ENCODE data around the gene PPM1H.
A peak's percentile ranks its signal among the peaks of the same experiment; 100 is the strongest.

The PPM1H gene, protein sequence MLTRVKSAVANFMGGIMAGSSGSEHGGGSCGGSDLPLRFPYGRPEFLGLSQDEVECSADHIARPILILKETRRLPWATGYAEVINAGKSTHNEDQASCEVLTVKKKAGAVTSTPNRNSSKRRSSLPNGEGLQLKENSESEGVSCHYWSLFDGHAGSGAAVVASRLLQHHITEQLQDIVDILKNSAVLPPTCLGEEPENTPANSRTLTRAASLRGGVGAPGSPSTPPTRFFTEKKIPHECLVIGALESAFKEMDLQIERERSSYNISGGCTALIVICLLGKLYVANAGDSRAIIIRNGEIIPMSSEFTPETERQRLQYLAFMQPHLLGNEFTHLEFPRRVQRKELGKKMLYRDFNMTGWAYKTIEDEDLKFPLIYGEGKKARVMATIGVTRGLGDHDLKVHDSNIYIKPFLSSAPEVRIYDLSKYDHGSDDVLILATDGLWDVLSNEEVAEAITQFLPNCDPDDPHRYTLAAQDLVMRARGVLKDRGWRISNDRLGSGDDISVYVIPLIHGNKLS

DNA sequence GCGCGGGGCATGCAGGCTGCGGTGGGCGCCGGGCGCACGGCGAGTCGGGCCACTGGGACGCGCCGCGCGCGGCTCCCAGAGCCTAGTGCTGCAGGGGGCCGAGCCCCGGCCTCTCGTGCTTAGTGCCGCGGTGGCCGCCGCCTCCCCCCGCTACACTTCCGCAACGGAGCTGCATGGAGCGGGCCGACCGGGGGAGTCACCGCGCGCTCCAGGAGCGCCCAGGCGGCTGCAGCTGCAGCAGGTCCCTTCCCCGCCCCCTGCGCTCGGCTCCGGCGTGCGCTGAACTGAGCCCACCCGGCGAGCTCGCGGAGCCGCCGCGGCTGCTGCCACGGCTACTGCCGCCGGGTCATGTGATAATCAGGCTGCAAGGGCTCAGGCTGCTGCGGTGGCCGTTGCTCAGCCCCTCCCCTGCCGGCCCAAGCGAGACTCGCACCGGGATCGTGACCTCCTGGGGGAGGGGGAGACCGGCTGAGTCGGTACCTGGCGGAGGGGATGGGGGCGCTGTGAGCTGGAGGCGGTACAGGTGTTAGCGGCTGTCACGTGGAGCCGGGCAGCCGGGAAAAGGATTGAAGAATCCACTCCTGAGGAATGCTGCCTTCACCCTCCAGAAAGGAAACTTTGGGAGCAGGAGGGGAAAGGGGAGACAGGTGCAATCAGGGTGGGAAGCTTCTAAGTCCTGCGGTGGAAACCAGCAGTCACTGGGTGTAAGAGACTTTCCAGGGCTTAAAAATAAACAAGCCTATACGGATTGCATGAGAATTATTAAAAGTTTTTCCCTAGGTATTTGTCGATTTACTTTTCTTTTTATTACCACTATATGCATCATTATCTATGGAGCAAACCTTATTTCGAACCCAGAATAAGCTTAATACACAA lies at the start of gene PPM1H:
TSS of gene PPM1H (minus strand) at position 352 of the 876 bp plus-strand sequence. CDS start 414 bp downstream, outside the sequence.
- TF ChIP-seq, protein P1, sequence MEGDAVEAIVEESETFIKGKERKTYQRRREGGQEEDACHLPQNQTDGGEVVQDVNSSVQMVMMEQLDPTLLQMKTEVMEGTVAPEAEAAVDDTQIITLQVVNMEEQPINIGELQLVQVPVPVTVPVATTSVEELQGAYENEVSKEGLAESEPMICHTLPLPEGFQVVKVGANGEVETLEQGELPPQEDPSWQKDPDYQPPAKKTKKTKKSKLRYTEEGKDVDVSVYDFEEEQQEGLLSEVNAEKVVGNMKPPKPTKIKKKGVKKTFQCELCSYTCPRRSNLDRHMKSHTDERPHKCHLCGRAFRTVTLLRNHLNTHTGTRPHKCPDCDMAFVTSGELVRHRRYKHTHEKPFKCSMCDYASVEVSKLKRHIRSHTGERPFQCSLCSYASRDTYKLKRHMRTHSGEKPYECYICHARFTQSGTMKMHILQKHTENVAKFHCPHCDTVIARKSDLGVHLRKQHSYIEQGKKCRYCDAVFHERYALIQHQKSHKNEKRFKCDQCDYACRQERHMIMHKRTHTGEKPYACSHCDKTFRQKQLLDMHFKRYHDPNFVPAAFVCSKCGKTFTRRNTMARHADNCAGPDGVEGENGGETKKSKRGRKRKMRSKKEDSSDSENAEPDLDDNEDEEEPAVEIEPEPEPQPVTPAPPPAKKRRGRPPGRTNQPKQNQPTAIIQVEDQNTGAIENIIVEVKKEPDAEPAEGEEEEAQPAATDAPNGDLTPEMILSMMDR (conservative IDR thresholded peaks at IDR 0.05; ENCODE audit: control insufficient read depth, insufficient read depth, low read depth, low read length): no peak
- peak; percentile 2 for DNase-seq (ENCODE audit: low read depth)
- H3K4me3 ChIP-seq (ENCODE audit: control insufficient read depth, low read depth, low read length): peak within 1 kb of the TSS; percentile 43

DNA sequence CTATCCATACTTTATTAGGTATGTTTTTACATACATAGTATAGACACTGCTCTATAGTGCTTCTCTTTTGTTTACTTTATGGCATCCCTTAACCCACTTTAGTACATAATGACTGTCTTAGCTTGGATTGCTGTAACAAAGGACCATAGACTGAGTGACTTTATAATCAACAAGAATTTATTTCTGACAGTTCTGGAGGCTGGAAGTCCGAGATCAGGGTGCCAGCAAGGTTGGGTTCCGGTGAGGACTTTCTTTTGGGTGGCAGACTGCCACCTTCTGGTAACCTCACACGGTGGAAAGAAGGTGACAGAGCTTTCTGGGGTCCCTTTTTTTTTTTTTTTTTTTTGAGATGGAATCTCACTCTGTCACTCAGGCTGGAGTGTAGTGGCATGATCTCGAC lies 48.6 kb upstream of the PPM1H start:
- TF ChIP-seq, protein P1 (conservative IDR thresholded peaks at IDR 0.05; ENCODE audit: control insufficient read depth, insufficient read depth, low read depth, low read length): no peak
- DNase-seq (ENCODE audit: low read depth): no peak
- no peak overlapping the region for H3K4me3 ChIP-seq (ENCODE audit: control insufficient read depth, low read depth, low read length)

DNA sequence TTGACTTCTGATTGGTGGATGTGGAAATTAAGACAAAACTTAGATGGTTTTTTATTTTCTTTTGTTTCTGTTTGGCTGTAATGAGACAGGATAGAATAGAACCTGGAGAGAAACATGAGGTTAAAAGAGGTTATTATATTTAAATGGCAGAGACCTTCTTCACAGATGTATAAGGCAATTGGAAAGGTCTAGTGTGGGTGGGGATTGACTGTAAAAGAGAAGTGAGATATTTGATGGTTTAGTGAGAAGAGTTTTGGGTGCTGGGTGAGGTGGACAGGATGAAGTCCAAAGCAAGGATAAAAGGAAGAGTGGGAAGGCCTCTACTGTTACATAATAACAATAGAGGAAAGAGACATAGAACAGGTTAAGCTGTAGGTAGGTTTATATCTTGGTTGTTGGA lies 43.8 kb upstream of the PPM1H start:
- no peak overlapping the region for H3K4me3 ChIP-seq (ENCODE audit: control insufficient read depth, low read depth, low read length)
- no peak for DNase-seq (ENCODE audit: low read depth)
- TF ChIP-seq, protein P1 (conservative IDR thresholded peaks at IDR 0.05; ENCODE audit: control insufficient read depth, insufficient read depth, low read depth, low read length): no peak

DNA sequence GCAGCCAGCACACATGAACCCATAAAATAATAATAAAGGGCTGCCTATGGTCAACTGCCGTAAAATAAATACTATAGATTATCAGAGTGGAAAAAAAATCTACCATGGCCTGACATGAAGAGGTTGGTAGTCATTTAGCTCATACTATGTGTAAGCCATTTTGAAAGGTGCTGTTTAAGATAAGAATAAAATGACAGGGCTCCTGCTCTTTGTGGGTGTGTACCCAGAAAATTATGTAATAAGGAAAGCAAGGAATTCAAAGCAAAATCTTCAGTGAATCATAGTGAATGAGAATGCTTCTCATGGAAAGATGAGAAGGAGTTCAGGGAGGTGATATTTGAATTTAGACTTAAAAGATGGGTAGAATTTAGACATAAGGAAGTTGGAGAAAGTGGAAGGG lies 42.9 kb upstream of the PPM1H start:
- TF ChIP-seq, protein P1 (conservative IDR thresholded peaks at IDR 0.05; ENCODE audit: control insufficient read depth, insufficient read depth, low read depth, low read length): no peak

DNA sequence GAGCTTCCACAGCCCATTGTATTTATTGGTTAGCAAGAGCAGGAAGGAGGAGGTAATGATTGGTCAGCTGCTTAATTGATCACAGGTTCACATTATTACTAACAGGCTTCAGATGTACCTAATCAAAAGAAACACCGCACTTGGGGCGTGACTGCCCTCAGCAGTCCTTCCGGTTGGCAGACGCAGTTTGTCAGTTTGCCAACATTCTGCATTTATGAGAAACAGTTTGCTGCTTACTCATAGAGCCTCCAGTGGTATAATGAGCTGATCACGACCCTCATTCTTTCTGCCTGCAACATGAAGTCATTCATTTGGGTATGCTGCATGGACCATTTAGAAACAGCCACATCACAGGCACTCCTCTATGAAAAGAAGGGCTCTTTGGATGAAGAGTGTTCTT lies 42.5 kb upstream of the PPM1H start:
- no peak overlapping the region for H3K4me3 ChIP-seq (ENCODE audit: control insufficient read depth, low read depth, low read length)

More for the DNA sequence above, 42.9 kb upstream of the PPM1H start:
- no peak for DNase-seq (ENCODE audit: low read depth)
- H3K4me3 ChIP-seq (ENCODE audit: control insufficient read depth, low read depth, low read length): no peak overlapping the region

DNA sequence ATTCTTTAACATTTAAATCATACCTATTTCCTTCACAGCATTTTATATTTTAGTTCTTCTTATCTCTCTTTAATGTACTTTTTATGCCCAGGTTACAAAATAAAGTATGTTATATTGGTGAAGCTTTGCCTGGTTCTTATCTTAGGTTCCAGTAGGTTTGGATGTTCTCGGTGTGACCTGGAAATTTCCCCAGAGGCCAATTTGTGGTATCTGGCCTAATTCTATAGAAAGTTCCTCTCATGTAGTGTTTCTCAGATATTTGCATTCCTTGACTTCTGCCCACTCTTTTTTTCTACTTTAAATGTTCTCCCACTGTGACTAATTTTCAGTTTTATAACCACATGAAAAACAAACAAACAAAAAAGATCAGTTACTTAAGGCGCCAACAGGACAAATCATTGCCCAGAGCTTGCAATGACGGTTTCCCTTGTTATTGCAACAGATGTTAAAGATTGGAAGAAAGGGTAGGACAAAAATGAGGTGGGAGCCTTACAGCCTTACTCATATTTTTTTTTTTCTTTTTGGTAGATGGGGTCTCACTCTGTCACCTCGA lies 41.2 kb upstream of the PPM1H start:
- peak; percentile 3 for DNase-seq (ENCODE audit: low read depth)
- TF ChIP-seq, protein P1 (conservative IDR thresholded peaks at IDR 0.05; ENCODE audit: control insufficient read depth, insufficient read depth, low read depth, low read length): no peak
- H3K4me3 ChIP-seq (ENCODE audit: control insufficient read depth, low read depth, low read length): no peak overlapping the region

More for the DNA sequence above, 42.5 kb upstream of the PPM1H start:
- peak; percentile 47 for DNase-seq (ENCODE audit: low read depth)
- TF ChIP-seq, protein P1 (conservative IDR thresholded peaks at IDR 0.05; ENCODE audit: control insufficient read depth, insufficient read depth, low read depth, low read length): no peak
